Fibroblast of lung (primary cell): Measurements from ENCODE around the gene LSR. TPM values are rescaled to one million over a fixed set of nuclear protein-coding genes. Genes with fewer than 3 reads are reported as not detected.

Source experiments
- DNase-seq, 2 donors: peaks; one replicate each; pipeline versions ENCODE4 v3.0.0 to v3.0.0-alpha.2; 2010; ENCODE audit warnings: low read depth in 2 of 2
- H2AFZ ChIP-seq: 2 replicates; pipeline ENCODE4 v1.5.1; 2012; ENCODE audit warnings: low read length, control low read depth, inconsistent platforms
- H3K27ac ChIP-seq: 2 replicates; pipeline ENCODE4 v1.5.1; 2011; ENCODE audit warnings: low read length, control low read depth; ENCODE audit not compliant: insufficient read depth
- H3K27me3 ChIP-seq: 2 replicates; pipeline ENCODE4 v1.5.1; 2011; ENCODE audit warnings: mild to moderate bottlenecking, low read length; ENCODE audit not compliant: control insufficient read depth, insufficient read depth
- H3K36me3 ChIP-seq: 2 replicates; pipeline ENCODE4 v1.5.1; 2011; ENCODE audit warnings: low read length; ENCODE audit not compliant: control insufficient read depth, insufficient read depth
- H3K4me1 ChIP-seq: 2 replicates; pipeline ENCODE4 v1.5.1; 2011; ENCODE audit warnings: low read length; ENCODE audit not compliant: control insufficient read depth, insufficient read depth; ENCODE audit errors: extremely low read depth
- H3K4me2 ChIP-seq: 2 replicates; pipeline ENCODE4 v1.5.1; 2011; ENCODE audit warnings: low read length, control low read depth; ENCODE audit not compliant: insufficient read depth; ENCODE audit errors: extremely low read depth
- H3K4me3 ChIP-seq, 4 experiments: fragments of 200-600 bp in 1 of 4; sonication (generic) in 1 of 4; replicated peaks in 1 of 4; 2 replicates each; pipeline ENCODE4 v1.5.1; 2011 to 2016; ENCODE audit warnings: low read length in 4 of 4, low read depth in 3 of 4, mild to moderate bottlenecking in 3 of 4, control low read depth in 2 of 4, inconsistent platforms in 1 of 4, mixed read lengths in 1 of 4; ENCODE audit not compliant: insufficient read depth in 1 of 4; ENCODE audit errors: control extremely low read depth in 1 of 4
- H3K79me2 ChIP-seq: 2 replicates; pipeline ENCODE4 v1.5.1; 2012; ENCODE audit warnings: mild to moderate bottlenecking, low read length, inconsistent platforms; ENCODE audit not compliant: control insufficient read depth, insufficient read depth
- H3K9ac ChIP-seq: 2 replicates; pipeline ENCODE4 v1.5.1; 2011; ENCODE audit warnings: mild to moderate bottlenecking, low read length, control low read depth; ENCODE audit not compliant: insufficient read depth
- H3K9me3 ChIP-seq: 2 replicates; pipeline ENCODE4 v1.5.1; 2012; ENCODE audit warnings: low read depth, low read length; ENCODE audit not compliant: control insufficient read depth, insufficient read depth
- H4K20me1 ChIP-seq: 2 replicates; pipeline ENCODE4 v1.5.1; 2011; ENCODE audit warnings: low read length; ENCODE audit not compliant: control insufficient read depth, insufficient read depth; ENCODE audit errors: extremely low read depth
- CTCF ChIP-seq, 2 donors: IDR thresholded peaks in 1 of 2; conservative IDR thresholded peaks in 1 of 2; 1 replicate in 1 of 2; 2 replicates in 1 of 2; pipeline ENCODE4 v1.5.1; 2011 to 2012; ENCODE audit warnings: low read length in 2 of 2, control low read depth in 1 of 2, inconsistent platforms in 1 of 2, low read depth in 1 of 2, mild to moderate bottlenecking in 1 of 2
- EZH2 ChIP-seq: IDR thresholded peaks from 2 replicates; pipeline ENCODE4 v1.5.1; 2012; ENCODE audit warnings: low read length, control low read depth, mild to moderate bottlenecking; ENCODE audit errors: missing control alignments
- polyA plus RNA-seq, 2 donors: library from polyadenylated mRNA; depleted of rRNA in 1 of 2; stranded (reverse) in 1 of 2; unstranded in 1 of 2; fragments of >200 nt; gene quantifications; 2 replicates each; pipeline ENCODE4 v1.2.1, GENCODE V29; 2011 to 2012; ENCODE audit warnings: missing spikeins in 1 of 2
- total RNA-seq: library from RNA; depleted of rRNA; stranded (reverse); fragments of >200 nt; gene quantifications from 2 replicates; pipeline ENCODE4 v1.2.1, GENCODE V29; 2014

Gene LSR
- total and polyA plus RNA-seq, 2 donors (not counting 1 experiment from before 2014, with no cell fraction given): 0.31 to 0.33 TPM

GRCh38 chr19:35310331-35310730 is 61.5 kb downstream of the LSR start:
- Histone ChIP-seq H3K27me3 (no peaks in the 10 kb centered on the region), H4K20me1 (no peaks in the 10 kb centered on the region), H3K4me1 (no peaks in the 10 kb centered on the region), H2AFZ (no peak overlapping the region), H3K9ac (no peak overlapping the region), H3K9me3 (no peaks in the 10 kb centered on the region), H3K4me2 (no peak overlapping the region), H3K27ac (no peak overlapping the region), H3K36me3 (no peaks in the 10 kb centered on the region), H3K4me3 (no peak overlapping the region), H3K79me2 (no peaks in the 10 kb centered on the region)
- no peak for TF ChIP-seq EZH2
- no peak for TF ChIP-seq CTCF (conservative IDR thresholded peaks at IDR 0.05 in 1 of 2, IDR thresholded peaks at IDR 0.05 in 1 of 2; ENCODE audit: low read depth in 1 of 2, low read length in 2 of 2)
- no peak for DNase-seq

GRCh38 chr19:35310811-35311465 is 62.1 kb downstream of the LSR start:
- no peak for DNase-seq
- Histone ChIP-seq H3K79me2 (no peaks in the 10 kb centered on the region), H3K27me3 (no peaks in the 10 kb centered on the region), H3K36me3 (no peaks in the 10 kb centered on the region), H2AFZ (no peak overlapping the region), H3K4me3 (no peak overlapping the region), H4K20me1 (no peaks in the 10 kb centered on the region), H3K9me3 (no peaks in the 10 kb centered on the region), H3K27ac (no peak overlapping the region), H3K4me2 (no peak overlapping the region), H3K9ac (no peak overlapping the region), H3K4me1 (no peaks in the 10 kb centered on the region)
- TF ChIP-seq CTCF (conservative IDR thresholded peaks at IDR 0.05 in 1 of 2, IDR thresholded peaks at IDR 0.05 in 1 of 2; ENCODE audit: low read depth in 1 of 2, low read length in 2 of 2) (no peak), EZH2 (no peak)

GRCh38 chr19:35311901-35312665 is 63.3 kb downstream of the LSR start:
- H3K36me3 ChIP-seq: no peaks in the 10 kb centered on the region
- no peaks in the 10 kb centered on the region for H3K4me1 ChIP-seq
- no peaks in the 10 kb centered on the region for H3K79me2 ChIP-seq

More at GRCh38 chr19:35311901-35312665, 63.3 kb downstream of the LSR start:
- Histone ChIP-seq H3K9me3 (no peaks in the 10 kb centered on the region), H3K27me3 (no peaks in the 10 kb centered on the region), H3K4me2 (no peak overlapping the region), H3K4me3 (no peak overlapping the region), H3K9ac (no peak overlapping the region), H2AFZ (no peak overlapping the region), H4K20me1 (no peaks in the 10 kb centered on the region), H3K27ac (no peak overlapping the region)
- DNase-seq: no peak
- no peak for TF ChIP-seq CTCF (conservative IDR thresholded peaks at IDR 0.05 in 1 of 2, IDR thresholded peaks at IDR 0.05 in 1 of 2; ENCODE audit: low read depth in 1 of 2, low read length in 2 of 2)
- no peak for TF ChIP-seq EZH2
